Measurements from ENCODE around the gene C19orf85. TPM values are rescaled to one million over a fixed set of nuclear protein-coding genes. Genes with fewer than 3 reads are reported as not detected.

Gene C19orf85
- total and polyA plus RNA-seq, 10 of the 15 experiments (the other 5 are each of a cell fraction or from before 2014, with no cell fraction given), result not detected

GRCh38 chr19:55446060-55446459, 18.5 kb downstream of the C19orf85 start (continued):
- TF ChIP-seq HDAC6 (IDR thresholded peaks at IDR 0.05; ENCODE audit: unreplicated experiment) (no peak), ZNF384 (IDR thresholded peaks at IDR 0.05; ENCODE audit: borderline replicate concordance, low read depth, low read length) (no peak), ZBTB11 (CRISPR knock-in tag; IDR thresholded peaks at IDR 0.05) (no peak), SMARCA5 (IDR thresholded peaks at IDR 0.05) (no peak), IRF4 (IDR thresholded peaks at IDR 0.05; ENCODE audit: low read depth, low read length) (no peak)

DNA sequence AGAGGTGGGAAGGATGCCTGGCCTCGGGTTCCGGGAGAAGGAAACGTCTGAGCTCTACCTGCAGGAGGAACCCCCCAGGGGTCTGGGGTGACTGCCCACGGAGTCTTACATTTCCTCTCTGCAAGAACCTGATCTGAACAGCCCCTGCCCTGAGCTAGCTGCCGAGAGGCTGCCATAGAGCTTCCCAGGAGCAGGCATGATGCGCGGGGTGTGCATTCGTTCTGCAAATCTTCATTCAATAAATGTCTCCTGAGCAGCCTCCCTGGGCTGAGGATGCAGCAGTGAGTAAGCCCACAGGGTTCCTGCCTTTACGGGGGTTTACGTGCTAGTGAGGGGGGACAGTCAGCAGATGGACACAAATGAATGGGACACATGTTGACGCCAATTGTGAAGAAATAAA, 19.9 kb downstream of the C19orf85 start:
- H4K20me1 ChIP-seq (ENCODE audit: control insufficient read depth, insufficient read depth), result no peaks in the 10 kb centered on the region
- no peak overlapping the region for H2AFZ ChIP-seq (ENCODE audit: control insufficient read depth, low read depth, low read length)
- BruUV-seq (replicated peaks), result no TSS peak
- no peaks in the 10 kb centered on the region for H3K36me3 ChIP-seq (ENCODE audit: control insufficient read depth in 2 of 2, insufficient read depth in 2 of 2, low read length in 1 of 2)
- ChIA-PET SMC1A (ENCODE audit: uncharacterized antibody, unreplicated experiment) (no interaction called here), RAD21 (ENCODE audit: unreplicated experiment) (no interaction called here), CTCF (no interaction called here), POLR2A (no interaction called here)
- DNase-seq (ENCODE audit: low read depth, low spot score), result no peak
- H3K27me3 ChIP-seq (replicated peaks in 1 of 2; ENCODE audit: control insufficient read depth in 2 of 2, insufficient read depth in 2 of 2, low read length in 1 of 2), result peaks cover 0 to 1% of the 10 kb centered on the region in 2 experiments; a peak in 2 of 4 replicates
- FAIRE-seq, result no peak
- no peaks in the 10 kb centered on the region for H3K9me3 ChIP-seq (replicated peaks; ENCODE audit: control insufficient read depth, insufficient read depth, low read length)
- 53% methylated on average over 11 of the region's 11 CpGs for WGBS (ENCODE audit: insufficient coverage, insufficient replicate concordance, low lambda C conversion rate, missing lambda C conversion rate)
- H3K4me1 ChIP-seq (ENCODE audit: control insufficient read depth, insufficient read depth, low read length), result no peaks in the 10 kb centered on the region
- no peak overlapping the region for H3K27ac ChIP-seq (ENCODE audit: control insufficient read depth, insufficient read depth)
- no peak overlapping the region for H3K9ac ChIP-seq (ENCODE audit: control insufficient read depth, insufficient read depth, low read length)
- H3K4me2 ChIP-seq (ENCODE audit: control insufficient read depth, insufficient read depth), result no peak overlapping the region
- H3K4me3 ChIP-seq, result no peak overlapping the region
- no peaks in the 10 kb centered on the region for H3K79me2 ChIP-seq (ENCODE audit: control insufficient read depth, insufficient read depth, low read length)
- TF ChIP-seq SMC3 (IDR thresholded peaks at IDR 0.05; ENCODE audit: borderline replicate concordance, low read length), result no peak
- no peak for TF ChIP-seq IKZF1 (conservative IDR thresholded peaks at IDR 0.05)
- TF ChIP-seq SKIL (IDR thresholded peaks at IDR 0.05; ENCODE audit: low read depth, poor library complexity, severe bottlenecking), result no peak
- TF ChIP-seq IKZF2 (IDR thresholded peaks at IDR 0.05), result no peak
- no peak for TF ChIP-seq ZNF217 (IDR thresholded peaks at IDR 0.05)
- no peak for TF ChIP-seq NKRF (conservative IDR thresholded peaks at IDR 0.05)
- TF ChIP-seq, protein P1, sequence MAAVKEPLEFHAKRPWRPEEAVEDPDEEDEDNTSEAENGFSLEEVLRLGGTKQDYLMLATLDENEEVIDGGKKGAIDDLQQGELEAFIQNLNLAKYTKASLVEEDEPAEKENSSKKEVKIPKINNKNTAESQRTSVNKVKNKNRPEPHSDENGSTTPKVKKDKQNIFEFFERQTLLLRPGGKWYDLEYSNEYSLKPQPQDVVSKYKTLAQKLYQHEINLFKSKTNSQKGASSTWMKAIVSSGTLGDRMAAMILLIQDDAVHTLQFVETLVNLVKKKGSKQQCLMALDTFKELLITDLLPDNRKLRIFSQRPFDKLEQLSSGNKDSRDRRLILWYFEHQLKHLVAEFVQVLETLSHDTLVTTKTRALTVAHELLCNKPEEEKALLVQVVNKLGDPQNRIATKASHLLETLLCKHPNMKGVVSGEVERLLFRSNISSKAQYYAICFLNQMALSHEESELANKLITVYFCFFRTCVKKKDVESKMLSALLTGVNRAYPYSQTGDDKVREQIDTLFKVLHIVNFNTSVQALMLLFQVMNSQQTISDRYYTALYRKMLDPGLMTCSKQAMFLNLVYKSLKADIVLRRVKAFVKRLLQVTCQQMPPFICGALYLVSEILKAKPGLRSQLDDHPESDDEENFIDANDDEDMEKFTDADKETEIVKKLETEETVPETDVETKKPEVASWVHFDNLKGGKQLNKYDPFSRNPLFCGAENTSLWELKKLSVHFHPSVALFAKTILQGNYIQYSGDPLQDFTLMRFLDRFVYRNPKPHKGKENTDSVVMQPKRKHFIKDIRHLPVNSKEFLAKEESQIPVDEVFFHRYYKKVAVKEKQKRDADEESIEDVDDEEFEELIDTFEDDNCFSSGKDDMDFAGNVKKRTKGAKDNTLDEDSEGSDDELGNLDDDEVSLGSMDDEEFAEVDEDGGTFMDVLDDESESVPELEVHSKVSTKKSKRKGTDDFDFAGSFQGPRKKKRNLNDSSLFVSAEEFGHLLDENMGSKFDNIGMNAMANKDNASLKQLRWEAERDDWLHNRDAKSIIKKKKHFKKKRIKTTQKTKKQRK (IDR thresholded peaks at IDR 0.05; ENCODE audit: low read depth, low read length), result no peak
- TF ChIP-seq NR2C1 (IDR thresholded peaks at IDR 0.05), result no peak
- TF ChIP-seq RUNX3 (IDR thresholded peaks at IDR 0.05; ENCODE audit: low read length), result no peak
- no peak for ATAC-seq
- intact Hi-C loops (cut with micrococcal nuclease; ENCODE audit: unreplicated experiment) (no loop called here), in situ Hi-C loops (cut with MboI) (no loop called here)

All from GM12878 (cell line).